H9 (cell line): ENCODE measurements around the gene IL12B. TPM values are rescaled to one million over a fixed set of nuclear protein-coding genes. Genes with fewer than 3 reads are reported as not detected.
"Not testable (repeated sequence)": the region's sequence is repeated elsewhere in the genome, so short reads cannot be mapped to it uniquely, and the experiment has no call there.

Experiments
- DNase-seq: peaks from one replicate; pipeline ENCODE4 v3.0.0-alpha.2; 2017
- H2AFZ ChIP-seq: one replicate; pipeline ENCODE4 v1.6.1; 2013; ENCODE audit warnings: mild to moderate bottlenecking, low read length, control low read depth, moderate library complexity
- H2AK5ac ChIP-seq: 2 replicates; pipeline ENCODE4 v1.6.1; 2013; ENCODE audit warnings: low read length, control low read depth, mixed read lengths; ENCODE audit not compliant: insufficient read length
- H2BK120ac ChIP-seq: one replicate; pipeline ENCODE4 v1.6.1; 2013; ENCODE audit warnings: low read depth, mild to moderate bottlenecking, low read length, control low read depth, inconsistent platforms; ENCODE audit not compliant: poor library complexity, severe bottlenecking
- H2BK12ac ChIP-seq: 2 replicates; pipeline ENCODE4 v1.6.1; 2013; ENCODE audit warnings: low read length, control low read depth, mixed read lengths, low read depth; ENCODE audit not compliant: insufficient read length
- H2BK15ac ChIP-seq: 2 replicates; pipeline ENCODE4 v1.6.1; 2013; ENCODE audit warnings: low read depth, low read length, control low read depth
- H2BK20ac ChIP-seq: one replicate; pipeline ENCODE4 v1.6.1; 2013; ENCODE audit warnings: low read depth, mild to moderate bottlenecking, low read length, control low read depth, inconsistent platforms; ENCODE audit not compliant: poor library complexity, severe bottlenecking
- H2BK5ac ChIP-seq: 2 replicates; pipeline ENCODE4 v1.6.1; 2013; ENCODE audit warnings: low read length, control low read depth, mixed read lengths; ENCODE audit not compliant: insufficient read length
- H3K14ac ChIP-seq: 2 replicates; pipeline ENCODE4 v1.6.1; 2013; ENCODE audit warnings: low read length, control low read depth; ENCODE audit not compliant: insufficient read depth
- H3K18ac ChIP-seq: 2 replicates; pipeline ENCODE4 v1.6.1; 2013; ENCODE audit warnings: low read depth, mild to moderate bottlenecking, mixed read lengths, low read length, control low read depth; ENCODE audit not compliant: insufficient read length
- H3K23ac ChIP-seq: 2 replicates; pipeline ENCODE4 v1.6.1; 2013; ENCODE audit warnings: low read length, control low read depth, mixed read lengths, low read depth; ENCODE audit not compliant: insufficient read length
- H3K23me2 ChIP-seq: 2 replicates; pipeline ENCODE4 v1.6.1; 2013; ENCODE audit warnings: low read depth, mild to moderate bottlenecking, mixed read lengths, low read length, control low read depth; ENCODE audit not compliant: insufficient read length, poor library complexity, severe bottlenecking
- H3K27ac ChIP-seq: 2 replicates; pipeline ENCODE4 v1.5.1; 2013; ENCODE audit warnings: low read length, control low read depth, mixed read lengths, low read depth; ENCODE audit not compliant: insufficient read length
- H3K27me3 ChIP-seq: 2 replicates; pipeline ENCODE4 v1.6.1; 2013; ENCODE audit warnings: low read length, control low read depth, inconsistent platforms; ENCODE audit not compliant: insufficient read depth
- H3K4ac ChIP-seq: 2 replicates; pipeline ENCODE4 v1.6.1; 2013; ENCODE audit warnings: low read depth, mild to moderate bottlenecking, control low read depth, inconsistent platforms, low read length, moderate library complexity
- H3K4me1 ChIP-seq: 2 replicates; pipeline ENCODE4 v1.6.1; 2013; ENCODE audit warnings: low read length, control low read depth, inconsistent platforms; ENCODE audit not compliant: insufficient read depth
- H3K4me2 ChIP-seq: 2 replicates; pipeline ENCODE4 v1.6.1; 2013; ENCODE audit warnings: low read length, control low read depth, mixed read lengths; ENCODE audit not compliant: insufficient read length, insufficient read depth
- H3K56ac ChIP-seq: 2 replicates; pipeline ENCODE4 v1.6.1; 2013; ENCODE audit warnings: low read depth, mild to moderate bottlenecking, mixed read lengths, low read length, control low read depth; ENCODE audit not compliant: insufficient read length
- H3K79me1 ChIP-seq: 2 replicates; pipeline ENCODE4 v1.6.1; 2013; ENCODE audit warnings: low read depth, mild to moderate bottlenecking, moderate library complexity, low read length, control low read depth, inconsistent platforms; ENCODE audit not compliant: insufficient read depth, poor library complexity, severe bottlenecking
- H3K79me2 ChIP-seq: 2 replicates; pipeline ENCODE4 v1.6.1; 2013; ENCODE audit warnings: low read length, control low read depth, inconsistent platforms; ENCODE audit not compliant: insufficient read depth
- H3K9ac ChIP-seq: 2 replicates; pipeline ENCODE4 v1.6.1; 2013; ENCODE audit warnings: low read length, control low read depth, mixed read lengths; ENCODE audit not compliant: insufficient read length; ENCODE audit errors: extremely low read depth
- H3K9me3 ChIP-seq: one replicate; pipeline ENCODE4 v1.6.1; 2013; ENCODE audit warnings: low read depth, low read length, inconsistent platforms; ENCODE audit not compliant: control insufficient read depth
- H3T11ph ChIP-seq: one replicate; pipeline ENCODE4 v1.6.1; 2013; ENCODE audit warnings: mild to moderate bottlenecking, low read length, control low read depth, inconsistent platforms
- H4K20me1 ChIP-seq: one replicate; pipeline ENCODE4 v1.6.1; 2013; ENCODE audit not compliant: control insufficient read depth, insufficient read length, insufficient read depth
- H4K5ac ChIP-seq: 2 replicates; pipeline ENCODE4 v1.6.1; 2013; ENCODE audit warnings: low read depth, mild to moderate bottlenecking, mixed read lengths, low read length, control low read depth; ENCODE audit not compliant: insufficient read length
- H4K8ac ChIP-seq: replicated peaks from 2 replicates; pipeline ENCODE4 v1.6.1; 2013; ENCODE audit warnings: low read length, control low read depth, mixed read lengths, low read depth; ENCODE audit not compliant: insufficient read length
- H4K91ac ChIP-seq: 2 replicates; pipeline ENCODE4 v1.6.1; 2013; ENCODE audit warnings: low read depth, mild to moderate bottlenecking, moderate library complexity, mixed read lengths, low read length, control low read depth; ENCODE audit not compliant: insufficient read length
- H3K27ac Mint-ChIP-seq, 3 experiments: 2 replicates in 2 of 3; 3 replicates in 1 of 3; pipeline ENCODE4 v1.8.0; 2020 to 2021; ENCODE audit warnings: mixed read lengths in 3 of 3, mild to moderate bottlenecking in 1 of 3, moderate library complexity in 1 of 3
- H3K27me3 Mint-ChIP-seq: 2 replicates; pipeline ENCODE4 v1.8.0; 2021; ENCODE audit warnings: low read depth, mild to moderate bottlenecking, moderate library complexity, mixed read lengths
- H3K36me3 Mint-ChIP-seq, 3 experiments: 2 replicates in 2 of 3; 3 replicates in 1 of 3; pipeline ENCODE4 v1.8.0; 2020 to 2021; ENCODE audit warnings: low read depth in 3 of 3, mixed read lengths in 3 of 3; ENCODE audit not compliant: insufficient read depth in 1 of 3
- H3K4me1 Mint-ChIP-seq, 2 experiments: 2 replicates each; pipeline ENCODE4 v1.8.0; 2020; ENCODE audit warnings: mixed read lengths in 2 of 2
- H3K4me3 Mint-ChIP-seq, 2 experiments: 2 replicates in 1 of 2; 3 replicates in 1 of 2; pipeline ENCODE4 v1.8.0; 2020 to 2021; ENCODE audit warnings: mild to moderate bottlenecking in 2 of 2, mixed read lengths in 2 of 2, moderate library complexity in 1 of 2
- H3K9me3 Mint-ChIP-seq, 2 experiments: 2 replicates in 1 of 2; 3 replicates in 1 of 2; pipeline ENCODE4 v1.8.0; 2020; ENCODE audit warnings: mild to moderate bottlenecking in 2 of 2, mixed read lengths in 2 of 2, moderate library complexity in 1 of 2
- CTCF ChIP-seq: fragments of 200-600 bp; sonication (generic); conservative IDR thresholded peaks from 3 replicates; pipeline ENCODE4 v1.8.0; 2021; ENCODE audit warnings: antibody characterized with exemption, mild to moderate bottlenecking
- WGBS: extraction: QIAGEN DNeasy Blood & Tissue Kit; methylation state at CpG from one replicate; pipeline ENCODE4 v1.1.7; 2013; ENCODE audit warnings: missing lambda C conversion rate, low lambda C conversion rate, mixed read lengths; ENCODE audit not compliant: insufficient read length; ENCODE audit errors: extremely low coverage; 5-methylcytosine and 5-hydroxymethylcytosine counted together
- total RNA-seq: library from RNA; stranded (reverse); gene quantifications from 2 replicates; pipeline ENCODE4 v1.2.1, GENCODE V29; 2021

IL12B gene
- total RNA-seq, 1 experiment from 2014 or later: not detected

DNA sequence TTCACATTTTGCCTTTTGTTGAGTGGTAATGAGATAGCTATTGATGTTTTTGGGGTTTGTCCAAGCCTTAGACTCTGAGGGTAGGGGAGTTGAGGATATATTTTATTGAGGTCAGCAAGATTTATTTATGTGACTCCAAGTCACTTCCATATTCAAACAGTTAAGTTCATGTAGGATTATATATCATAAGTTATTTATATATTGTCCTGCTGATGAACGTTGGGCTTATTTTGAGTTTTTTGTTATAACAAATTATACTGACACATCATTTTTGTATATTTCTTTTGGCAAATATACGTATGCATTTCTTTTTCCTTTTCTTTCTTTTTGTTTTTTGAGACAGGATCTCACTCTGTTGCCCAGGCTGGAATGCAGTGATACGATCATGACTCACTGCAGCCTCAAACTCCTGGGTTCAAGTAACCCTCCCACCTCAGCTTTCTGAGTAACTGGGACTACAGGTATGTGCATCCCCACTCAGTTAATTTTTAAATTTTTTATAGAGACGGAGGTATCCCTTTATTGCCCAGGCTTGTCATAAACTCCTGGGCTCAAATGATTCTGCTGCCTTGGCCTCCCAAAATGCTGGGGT lies 23.5 kb upstream of the IL12B start:
- no peak overlapping the region for H3K4me3 Mint-ChIP-seq
- no peak for DNase-seq
- H4K5ac ChIP-seq: no peak overlapping the region

GRCh38 chr5:159350644-159351043 lies 20.4 kb upstream of the IL12B start:
- H3K4me3 Mint-ChIP-seq, H3K4me1 ChIP-seq, H3K56ac ChIP-seq, H3K9me3 ChIP-seq, H4K8ac ChIP-seq, H3K9ac ChIP-seq, H3K4me2 ChIP-seq, H3K27me3 ChIP-seq, H2BK15ac ChIP-seq, H2BK5ac ChIP-seq, H3K27ac Mint-ChIP-seq, H3K4ac ChIP-seq, H2BK20ac ChIP-seq, H2BK12ac ChIP-seq, H4K20me1 ChIP-seq, H3T11ph ChIP-seq, H3K23me2 ChIP-seq, H4K5ac ChIP-seq, H2AK5ac ChIP-seq, H3K4me1 Mint-ChIP-seq, DNase-seq, H2BK120ac ChIP-seq, H3K36me3 Mint-ChIP-seq, H3K18ac ChIP-seq, H2AFZ ChIP-seq, H3K27ac ChIP-seq, H4K91ac ChIP-seq, H3K79me1 ChIP-seq, H3K9me3 Mint-ChIP-seq, H3K79me2 ChIP-seq, H3K14ac ChIP-seq, H3K27me3 Mint-ChIP-seq, H3K23ac ChIP-seq: not testable (repeated sequence)

More for the DNA sequence above, 23.5 kb upstream of the IL12B start:
- Mint-ChIP-seq H3K4me1 (no peaks in the 10 kb centered on the region), H3K36me3 (no peaks in the 10 kb centered on the region), H3K27ac (no peak overlapping the region), H3K9me3 (no peaks in the 10 kb centered on the region), H3K27me3 (no peaks in the 10 kb centered on the region)
- Histone ChIP-seq H3K4ac (no peak overlapping the region), H4K91ac (no peak overlapping the region), H3K23me2 (no peaks in the 10 kb centered on the region), H3K79me1 (no peaks in the 10 kb centered on the region), H2BK12ac (no peak overlapping the region), H2BK20ac (no peak overlapping the region), H2BK15ac (no peak overlapping the region), H2AK5ac (no peak overlapping the region), H3K18ac (no peak overlapping the region), H3K4me2 (no peak overlapping the region), H2BK120ac (no peak overlapping the region), H3K9me3 (no peaks in the 10 kb centered on the region), H4K8ac (no peak overlapping the region), H3T11ph (no peak overlapping the region), H3K23ac (no peak overlapping the region), H3K4me1 (no peaks in the 10 kb centered on the region), H3K27ac (no peak overlapping the region), H3K9ac (no peak overlapping the region), H2BK5ac (no peak overlapping the region), H3K27me3 (no peaks in the 10 kb centered on the region), H3K14ac (no peak overlapping the region), H4K20me1 (no peaks in the 10 kb centered on the region), H3K79me2 (no peaks in the 10 kb centered on the region), H3K56ac (no peak overlapping the region), H2AFZ (no peak overlapping the region)
- no CpG with 5 or more reads among the region's 4 CpGs for WGBS
- TF ChIP-seq CTCF: no peak
